Measurements from ENCODE around the gene FLT3.

The FLT3 gene

DNA sequence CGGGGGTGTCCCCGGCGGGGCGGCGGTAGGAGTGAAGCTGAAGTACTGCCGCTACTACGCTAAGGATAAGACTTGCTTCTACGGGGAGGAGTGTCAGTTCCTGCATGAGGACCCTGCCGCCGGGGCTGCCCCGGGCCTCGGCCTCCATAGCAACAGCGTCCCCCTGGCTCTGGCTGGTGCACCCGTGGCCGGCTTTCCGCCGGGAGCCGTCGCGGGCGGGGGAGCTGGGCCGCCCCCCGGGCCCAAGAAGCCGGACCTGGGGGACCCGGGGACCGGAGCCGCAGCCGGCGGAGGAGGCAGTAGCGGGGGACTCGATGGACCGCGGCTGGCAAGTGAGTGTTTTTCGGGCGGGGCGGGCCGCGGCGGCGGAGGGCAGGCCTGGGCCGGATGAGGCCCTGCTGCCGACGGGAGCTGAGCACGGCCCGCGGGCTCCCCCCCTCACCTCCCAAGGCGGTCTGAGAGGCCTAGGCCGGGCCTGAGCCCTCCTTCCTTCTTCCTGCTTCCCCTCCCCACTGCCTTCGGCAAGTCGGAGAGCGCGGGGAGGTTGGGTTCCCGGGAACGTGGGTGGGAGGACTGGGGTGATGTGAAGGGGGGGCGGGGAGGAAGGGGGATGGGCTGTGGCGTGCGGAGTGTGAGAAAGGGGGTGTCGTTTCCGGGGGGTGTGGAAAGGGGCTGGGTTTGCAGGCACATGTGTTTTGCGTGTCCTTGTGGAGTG lies 38.5 kb upstream of the FLT3 start:
- TF ChIP-seq REST (IDR thresholded peaks at IDR 0.05; ENCODE audit: low read depth): no peak
- TF ChIP-seq CEBPB (IDR thresholded peaks at IDR 0.05): no peak
- TF ChIP-seq EGR1 (IDR thresholded peaks at IDR 0.05): peak; percentile 69
- peak; percentile 50; the same call in 1 of the 2 replicates for TF ChIP-seq TAF1 (IDR thresholded peaks at IDR 0.05; ENCODE audit: low read depth)
- no peak for TF ChIP-seq FOXM1 (IDR thresholded peaks at IDR 0.05; ENCODE audit: borderline replicate concordance, low read depth)
- TF ChIP-seq RAD21 (IDR thresholded peaks at IDR 0.05; ENCODE audit: low read depth): no peak
- no peak; the same call in 1 of the 2 replicates for TF ChIP-seq CREB1 (IDR thresholded peaks at IDR 0.05; ENCODE audit: low read depth)
- peak; percentile 83 for TF ChIP-seq MAX (IDR thresholded peaks at IDR 0.05)
- TF ChIP-seq YY1 (IDR thresholded peaks at IDR 0.05; ENCODE audit: low read depth): no peak
- TF ChIP-seq, protein P1, sequence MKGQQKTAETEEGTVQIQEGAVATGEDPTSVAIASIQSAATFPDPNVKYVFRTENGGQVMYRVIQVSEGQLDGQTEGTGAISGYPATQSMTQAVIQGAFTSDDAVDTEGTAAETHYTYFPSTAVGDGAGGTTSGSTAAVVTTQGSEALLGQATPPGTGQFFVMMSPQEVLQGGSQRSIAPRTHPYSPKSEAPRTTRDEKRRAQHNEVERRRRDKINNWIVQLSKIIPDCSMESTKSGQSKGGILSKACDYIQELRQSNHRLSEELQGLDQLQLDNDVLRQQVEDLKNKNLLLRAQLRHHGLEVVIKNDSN (IDR thresholded peaks at IDR 0.05): peak; percentile 42; the same call in 1 of the 2 replicates
- TF ChIP-seq EP300 (IDR thresholded peaks at IDR 0.05; ENCODE audit: borderline replicate concordance): no peak
- no peak for TF ChIP-seq TEAD4 (IDR thresholded peaks at IDR 0.05)
- no peak for TF ChIP-seq ZBTB7A (IDR thresholded peaks at IDR 0.05; ENCODE audit: low read depth)
- TF ChIP-seq TCF12 (IDR thresholded peaks at IDR 0.05; ENCODE audit: low read depth): peak; percentile 38; the same call in 1 of the 2 replicates
- no peak for TF ChIP-seq NFIC (IDR thresholded peaks at IDR 0.05)

- no peak; the same call in 1 of the 2 replicates for TF ChIP-seq RAD21 (IDR thresholded peaks at IDR 0.05; ENCODE audit: low read depth)
- TF ChIP-seq TEAD4 (IDR thresholded peaks at IDR 0.05): no peak
- TF ChIP-seq CREB1 (IDR thresholded peaks at IDR 0.05; ENCODE audit: low read depth): no peak
- TF ChIP-seq TCF12 (IDR thresholded peaks at IDR 0.05; ENCODE audit: low read depth): peak; percentile 36; the same call in 1 of the 2 replicates
- TF ChIP-seq ZBTB7A (IDR thresholded peaks at IDR 0.05; ENCODE audit: low read depth): no peak; the same call in 1 of the 2 replicates
- peak; percentile 42; the same call in 1 of the 2 replicates for TF ChIP-seq YY1 (IDR thresholded peaks at IDR 0.05; ENCODE audit: low read depth)
- TF ChIP-seq, protein P1 (IDR thresholded peaks at IDR 0.05): no peak
- TF ChIP-seq EGR1 (IDR thresholded peaks at IDR 0.05): no peak
- peak; percentile 48 for TF ChIP-seq TAF1 (IDR thresholded peaks at IDR 0.05; ENCODE audit: low read depth)
- no peak for TF ChIP-seq EP300 (IDR thresholded peaks at IDR 0.05; ENCODE audit: borderline replicate concordance)
- TF ChIP-seq REST (IDR thresholded peaks at IDR 0.05; ENCODE audit: low read depth): no peak
- TF ChIP-seq FOXM1 (IDR thresholded peaks at IDR 0.05; ENCODE audit: borderline replicate concordance, low read depth): peak; percentile 61; the same call in 1 of the 2 replicates
- TF ChIP-seq MAX (IDR thresholded peaks at IDR 0.05): peak; percentile 65; the same call in 1 of the 2 replicates
Measured at GRCh38 chr13:28138012-28138755, 37.8 kb upstream of the FLT3 start, which contains the start of gene PAN3. TSS of gene PAN3 (plus strand) at chr13:28138545. CDS start at chr13:28138658, 113 bp downstream.

DNA sequence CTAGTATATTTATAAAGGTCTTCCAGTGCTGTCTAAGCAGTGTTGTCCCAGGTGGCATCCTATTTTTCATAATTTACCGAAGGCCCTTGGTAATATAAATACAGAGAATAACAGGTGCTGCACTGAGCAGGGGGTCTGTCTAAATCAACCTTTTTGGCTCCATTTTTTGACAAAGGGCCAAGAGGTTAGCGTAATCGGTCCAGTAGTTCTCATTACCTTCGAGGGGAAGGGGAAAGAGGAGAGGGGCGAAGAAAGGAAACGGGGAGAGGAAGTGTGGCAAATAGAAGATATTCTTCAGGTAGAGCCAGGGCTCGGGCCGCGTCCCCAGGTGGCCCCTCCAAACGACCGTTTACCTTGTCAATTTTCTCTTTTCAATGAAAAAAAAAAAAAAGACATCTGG lies 37.2 kb upstream of the FLT3 start:
- TF ChIP-seq EGR1 (IDR thresholded peaks at IDR 0.05): no peak
- no peak for TF ChIP-seq FOXM1 (IDR thresholded peaks at IDR 0.05; ENCODE audit: borderline replicate concordance, low read depth)
- TF ChIP-seq REST (IDR thresholded peaks at IDR 0.05; ENCODE audit: low read depth): no peak
- TF ChIP-seq YY1 (IDR thresholded peaks at IDR 0.05; ENCODE audit: low read depth): no peak
- TF ChIP-seq ZBTB7A (IDR thresholded peaks at IDR 0.05; ENCODE audit: low read depth): 0 out of 2 replicates have a peak, but pooled peaks have one; percentile 21
- TF ChIP-seq NFIC (IDR thresholded peaks at IDR 0.05): peak; percentile 26; the same call in 1 of the 2 replicates

Measured in Ishikawa (cell line).